ENCODE measurements around the gene TRIM52. TPM values are rescaled to one million over a fixed set of nuclear protein-coding genes. Genes with fewer than 3 reads are reported as not detected.
A peak's percentile ranks its signal among the peaks of the same experiment; 100 is the strongest.

Gene TRIM52
- total and polyA plus RNA-seq, 9 of the 15 experiments (the other 6 are each of a cell fraction or from before 2014, with no cell fraction given): 3.3 to 21.9 (median 13.5) TPM

- TF ChIP-seq HDAC1 (IDR thresholded peaks at IDR 0.05) (peak in 1 of 2 experiments; percentile 17; a peak in 1 of 4 replicates), POLR2G (IDR thresholded peaks at IDR 0.05; ENCODE audit: low read depth, low read length) (peak; percentile 82), TAF15 (IDR thresholded peaks at IDR 0.05; ENCODE audit: low read depth, low read length) (no peak), TGIF2 (CRISPR knock-in tag; IDR thresholded peaks at IDR 0.05) (0 out of 2 replicates have a peak, but pooled peaks have one; percentile 66), NFIX (CRISPR knock-in tag; IDR thresholded peaks at IDR 0.05; ENCODE audit: low read depth) (no peak), U2AF1 (optimal IDR thresholded peaks at IDR 0.05; ENCODE audit: low read depth, low read length) (peak; percentile 37), NR3C1 (CRISPR knock-in tag; IDR thresholded peaks at IDR 0.05) (peak; percentile 71; the same call in 1 of the 2 replicates), PTRF (tag; IDR thresholded peaks at IDR 0.05) (no peak), FOXP4 (CRISPR knock-in tag; IDR thresholded peaks at IDR 0.05; ENCODE audit: borderline replicate concordance) (no peak), RNF2 (IDR thresholded peaks at IDR 0.05) (0 out of 2 replicates have a peak, but pooled peaks have one; percentile 43), ZNF699 (CRISPR knock-in tag; IDR thresholded peaks at IDR 0.05; ENCODE audit: insufficient replicate concordance) (no peak), MAX (CRISPR knock-in tag; IDR thresholded peaks at IDR 0.05) (0 out of 2 replicates have a peak, but pooled peaks have one; percentile 0), CTBP1 (IDR thresholded peaks at IDR 0.05; ENCODE audit: borderline replicate concordance) (no peak; the same call in 1 of the 2 replicates), IRF2 (CRISPR knock-in tag; IDR thresholded peaks at IDR 0.05) (no peak), FOS (IDR thresholded peaks at IDR 0.05; ENCODE audit: extremely low read depth, insufficient read length) (no peak), E2F6 (IDR thresholded peaks at IDR 0.05; ENCODE audit: borderline replicate concordance in 1 of 2, extremely low read depth in 1 of 2, insufficient read depth in 1 of 2, insufficient read length in 1 of 2, low read depth in 1 of 2, low read length in 1 of 2, poor library complexity in 1 of 2, severe bottlenecking in 1 of 2) (peak in 1 of 2 experiments; percentile 10), ADNP (tag; IDR thresholded peaks at IDR 0.05) (no peak), ZBTB1 (CRISPR knock-in tag; IDR thresholded peaks at IDR 0.05; ENCODE audit: borderline replicate concordance, low read depth) (peak; percentile 78), GTF3C2 (IDR thresholded peaks at IDR 0.05; ENCODE audit: borderline replicate concordance, extremely low read depth, insufficient read length) (no peak)
Measured at GRCh38 chr5:181261320-181262049, 542 bp upstream of the TRIM52 start (continued).
